ENCODE data around the gene BHLHE40.
A peak's percentile ranks its signal among the peaks of the same experiment; 100 is the strongest.
"Not testable (repeated sequence)": the region's sequence is repeated elsewhere in the genome, so short reads cannot be mapped to it uniquely, and the experiment has no call there.

BHLHE40 gene

GRCh38 chr3:4963669-4964570 is 15.3 kb upstream of the BHLHE40 start:
- peak; percentile 49 to 53 (median 52) for DNase-seq

GRCh38 chr3:4966006-4966405 is 13.2 kb upstream of the BHLHE40 start:
- not testable (repeated sequence) for DNase-seq

GRCh38 chr3:4967683-4968082 is 11.6 kb upstream of the BHLHE40 start:
- DNase-seq, result not testable (repeated sequence)

GRCh38 chr3:4971437-4971836 is 7.8 kb upstream of the BHLHE40 start:
- not testable (repeated sequence) for DNase-seq

DNA sequence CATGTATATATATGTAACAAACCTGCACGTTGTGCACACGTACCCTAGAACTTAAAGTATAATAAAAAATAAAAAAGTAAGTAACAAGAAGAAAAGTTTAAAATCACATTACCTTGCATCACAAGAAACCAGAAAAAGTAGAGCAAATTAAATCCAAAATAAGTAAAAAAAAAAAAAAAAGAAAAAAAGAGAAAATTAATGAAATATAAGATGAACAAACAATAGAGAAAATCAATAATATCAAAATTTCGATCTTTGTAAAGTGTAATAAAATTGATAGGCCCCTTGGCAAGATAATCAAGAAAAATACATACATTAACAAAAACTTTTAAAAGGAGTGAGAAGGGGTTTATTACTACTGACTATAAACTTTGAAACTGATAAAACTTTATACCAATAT is 7.4 kb upstream of the BHLHE40 start:
- DNase-seq, result no peak

GRCh38 chr3:4972652-4973643 is 6.3 kb upstream of the BHLHE40 start:
- no peak for DNase-seq

DNA sequence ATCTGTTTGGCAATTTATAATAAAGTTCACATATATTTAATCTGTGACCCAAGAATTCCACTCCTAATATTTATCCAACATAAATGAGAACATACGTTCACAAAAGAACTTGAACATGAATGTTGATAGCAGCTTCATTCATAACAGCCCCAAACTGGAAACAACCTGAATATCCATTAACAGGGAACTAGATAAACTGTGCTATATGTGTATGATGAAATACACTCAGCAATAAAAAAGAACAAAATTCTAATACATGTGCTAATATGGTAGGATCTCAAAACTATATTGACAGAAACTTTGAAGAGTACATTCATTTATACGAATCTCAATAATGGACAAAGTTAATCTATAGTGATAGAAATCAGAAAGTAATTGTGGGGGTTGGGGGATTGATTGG is 5.1 kb upstream of the BHLHE40 start:
- DNase-seq, result no peak

DNA sequence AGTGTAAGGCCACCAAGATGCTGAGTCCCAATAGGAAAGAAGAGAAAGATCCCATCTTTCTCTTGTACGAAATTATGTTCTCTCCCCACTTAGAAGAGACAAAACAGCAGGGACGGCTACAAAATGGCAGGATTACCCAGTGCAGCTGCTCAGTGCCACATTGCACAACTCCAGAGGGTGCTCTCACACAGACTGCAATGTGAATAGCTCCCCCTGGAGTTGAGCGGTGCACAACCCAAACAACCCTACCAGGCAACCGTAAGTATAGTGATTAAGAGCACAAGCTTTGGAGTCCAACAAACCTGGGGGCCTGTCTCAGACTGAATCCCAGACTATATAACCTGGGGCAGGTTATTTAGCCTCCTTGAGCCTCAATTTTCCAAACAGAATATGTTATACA is 3.1 kb upstream of the BHLHE40 start:
- DNase-seq, result peak; percentile 81 to 89 (median 87)

- peak; percentile 96 to 99 (median 97) for DNase-seq
Measured at GRCh38 chr3:4977001-4977852, 2.0 kb upstream of the BHLHE40 start.

GRCh38 chr3:4977853-4978203 is 1.4 kb upstream of the BHLHE40 start:
- no peak for DNase-seq

DNA sequence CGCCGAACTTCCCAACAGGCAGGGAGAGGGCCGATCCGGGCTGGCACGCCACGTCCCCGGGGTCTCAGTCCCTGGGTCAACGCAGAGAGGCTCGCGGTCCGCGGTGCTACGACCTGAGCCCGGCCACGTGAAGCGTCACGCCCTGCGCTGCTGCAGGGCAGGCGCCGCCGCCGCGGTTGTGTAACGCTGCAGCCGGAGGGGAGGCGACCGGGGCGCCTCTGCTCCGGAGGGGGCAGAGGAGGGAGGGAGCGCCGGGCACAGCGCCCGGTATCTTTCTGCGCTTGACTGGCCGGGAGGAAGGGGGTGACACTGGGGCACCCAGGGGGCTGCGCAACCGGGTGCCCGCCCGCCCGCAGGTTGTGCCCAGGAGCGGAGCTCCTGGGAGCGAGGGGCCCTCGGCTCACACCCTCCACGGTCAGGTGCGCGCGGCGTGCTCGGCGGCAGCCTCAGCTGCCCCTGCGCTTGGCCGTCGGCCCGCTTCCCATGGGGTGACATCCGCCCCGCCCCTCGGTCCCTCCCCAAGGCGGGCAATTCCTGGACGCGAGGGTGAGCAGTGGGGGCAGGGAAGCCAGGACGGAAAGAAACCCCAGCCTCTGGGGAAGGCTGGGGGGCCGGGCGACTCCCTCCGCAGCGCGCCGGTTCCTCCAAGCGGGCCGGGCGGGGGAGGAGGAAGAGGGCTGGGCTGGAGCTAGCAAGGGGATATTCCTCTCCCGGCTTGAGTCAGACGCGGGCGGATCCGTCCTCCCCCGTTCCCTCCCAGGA is 852 bp upstream of the BHLHE40 start:
- DNase-seq, result peak; percentile 99 to 100 (median 99)

GRCh38 chr3:4978966-4979427 is 240 bp upstream of the BHLHE40 start:
- DNase-seq, result peak; percentile 97 to 98 (median 98)

GRCh38 chr3:4980229-4981203 is 1.3 kb downstream of the BHLHE40 start:
- DNase-seq, result peak; percentile 95 to 96 (median 95)

DNA sequence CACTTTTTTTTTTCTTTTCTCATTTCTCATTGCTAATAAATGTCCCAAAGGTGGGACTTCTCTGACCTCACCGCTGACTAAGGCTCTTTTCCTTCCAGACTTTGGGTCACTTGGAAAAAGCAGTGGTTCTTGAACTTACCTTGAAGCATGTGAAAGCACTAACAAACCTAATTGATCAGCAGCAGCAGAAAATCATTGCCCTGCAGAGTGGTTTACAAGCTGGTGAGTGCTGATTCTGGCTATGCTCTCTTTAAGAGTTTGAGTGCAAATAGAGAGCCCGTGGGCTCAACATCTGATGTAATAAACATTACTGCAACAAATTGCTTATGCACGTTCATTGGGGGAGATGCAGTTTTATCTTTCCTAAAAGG is 2.0 kb downstream of the BHLHE40 start:
- DNase-seq, result peak in 2 of 3 donors; percentile 29 to 31

DNA sequence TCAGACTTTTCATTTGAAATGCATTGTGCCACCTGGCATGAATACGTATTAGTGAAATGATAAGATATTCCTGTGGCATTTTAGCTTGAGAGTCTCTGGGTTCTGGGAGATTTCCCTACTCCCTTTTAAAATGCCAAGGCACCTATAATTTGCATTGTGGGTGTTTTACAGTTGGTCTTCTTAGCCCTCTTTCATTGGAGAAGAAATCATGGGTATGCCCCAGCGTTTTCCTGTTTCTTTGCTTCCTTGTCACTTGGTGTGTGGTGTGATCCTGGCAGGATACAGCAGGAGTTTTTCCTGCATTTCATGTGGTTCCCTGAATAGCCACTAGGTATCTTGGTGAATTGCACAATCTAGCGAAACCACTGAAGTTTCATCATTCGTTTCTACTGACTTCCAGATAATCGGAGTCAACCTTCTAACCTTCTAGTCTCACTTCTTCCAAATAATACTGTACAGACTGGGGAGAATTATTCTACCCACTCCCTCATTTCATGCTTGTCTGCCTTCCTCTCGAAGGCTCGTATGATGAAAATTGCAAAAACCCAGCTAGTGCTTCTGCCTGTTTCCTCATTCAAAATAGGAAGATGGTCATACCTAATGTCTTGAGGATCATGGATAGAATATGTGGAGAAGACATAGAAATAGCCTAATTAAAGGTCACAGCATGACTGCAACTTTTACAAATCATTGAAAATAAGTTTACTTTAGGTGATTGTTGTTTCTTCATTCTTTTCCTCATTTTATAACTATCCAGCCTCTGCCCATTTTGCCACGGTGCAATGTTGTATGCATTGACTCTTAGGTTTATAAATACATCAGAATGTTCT is 2.6 kb downstream of the BHLHE40 start:
- DNase-seq, result peak; percentile 60 to 83 (median 76)

GRCh38 chr3:4982773-4983738 is 3.8 kb downstream of the BHLHE40 start:
- DNase-seq, result no peak

DNA sequence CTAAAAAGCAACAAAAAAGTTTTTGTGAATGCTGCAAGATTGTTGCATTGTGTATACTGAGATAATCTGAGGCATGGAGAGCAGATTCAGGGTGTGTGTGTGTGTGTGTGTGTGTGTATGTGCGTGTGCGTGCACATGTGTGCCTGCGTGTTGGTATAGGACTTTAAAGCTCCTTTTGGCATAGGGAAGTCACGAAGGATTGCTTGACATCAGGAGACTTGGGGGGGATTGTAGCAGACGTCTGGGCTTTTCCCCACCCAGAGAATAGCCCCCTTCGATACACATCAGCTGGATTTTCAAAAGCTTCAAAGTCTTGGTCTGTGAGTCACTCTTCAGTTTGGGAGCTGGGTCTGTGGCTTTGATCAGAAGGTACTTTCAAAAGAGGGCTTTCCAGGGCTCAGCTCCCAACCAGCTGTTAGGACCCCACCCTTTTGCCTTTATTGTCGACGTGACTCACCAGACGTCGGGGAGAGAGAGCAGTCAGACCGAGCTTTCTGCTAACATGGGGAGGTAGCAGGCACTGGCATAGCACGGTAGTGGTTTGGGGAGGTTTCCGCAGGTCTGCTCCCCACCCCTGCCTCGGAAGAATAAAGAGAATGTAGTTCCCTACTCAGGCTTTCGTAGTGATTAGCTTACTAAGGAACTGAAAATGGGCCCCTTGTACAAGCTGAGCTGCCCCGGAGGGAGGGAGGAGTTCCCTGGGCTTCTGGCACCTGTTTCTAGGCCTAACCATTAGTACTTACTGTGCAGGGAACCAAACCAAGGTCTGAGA is 4.7 kb downstream of the BHLHE40 start:
- peak; percentile 83 to 91 (median 84) for DNase-seq

Measured in suppressor macrophage treated with lipopolysaccharide for 1 hour (primary cell).